Small intestine (tissue), 7 donors: ENCODE results near the gene PLA2G4C. TPM values are rescaled to one million over a fixed set of nuclear protein-coding genes. Genes with fewer than 3 reads are reported as not detected.

ENCODE experiments used
- DNase-seq, 2 donors: peaks; one replicate each; pipeline versions ENCODE4 v3.0.0 to v3.0.0-alpha.2; 2013
- FAIRE-seq: peaks from 2 replicates; lab custom pipeline; 2012; peaks lifted over from hg19 to GRCh38; lab: Jason Lieb, UNC
- H3K27ac ChIP-seq, 3 donors: one replicate each; pipeline ENCODE4 v1.5.1; 2013; ENCODE audit warnings: low read length in 2 of 3, mild to moderate bottlenecking in 2 of 3, control low read depth in 1 of 3, inconsistent platforms in 1 of 3, low read depth in 1 of 3, moderate library complexity in 1 of 3
- H3K27me3 ChIP-seq, 3 donors: one replicate each; pipeline ENCODE4 v1.6.1; 2013; ENCODE audit warnings: low read length in 3 of 3, inconsistent platforms in 1 of 3; ENCODE audit not compliant: control insufficient read depth in 3 of 3, insufficient read depth in 3 of 3
- H3K36me3 ChIP-seq, 3 donors: one replicate each; pipeline ENCODE4 v1.6.1; 2013; ENCODE audit warnings: low read length in 3 of 3, inconsistent platforms in 1 of 3, low read depth in 1 of 3, mild to moderate bottlenecking in 1 of 3, moderate library complexity in 1 of 3; ENCODE audit not compliant: control insufficient read depth in 3 of 3, insufficient read depth in 2 of 3
- H3K4me1 ChIP-seq, 3 donors: one replicate each; pipeline ENCODE4 v1.6.1; 2013; ENCODE audit warnings: low read length in 2 of 3, inconsistent platforms in 1 of 3, low read depth in 1 of 3, mild to moderate bottlenecking in 1 of 3, moderate library complexity in 1 of 3; ENCODE audit not compliant: control insufficient read depth in 3 of 3, insufficient read depth in 2 of 3
- H3K4me3 ChIP-seq, 3 donors: one replicate each; pipeline ENCODE4 v1.5.1; 2013; ENCODE audit warnings: low read length in 3 of 3, control low read depth in 1 of 3, inconsistent platforms in 1 of 3, low read depth in 1 of 3, mild to moderate bottlenecking in 1 of 3, moderate library complexity in 1 of 3
- H3K9me3 ChIP-seq, 2 donors: one replicate each; pipeline ENCODE4 v1.6.1; 2013; ENCODE audit warnings: low read depth in 1 of 2, low read length in 1 of 2; ENCODE audit not compliant: control insufficient read depth in 2 of 2, insufficient read depth in 1 of 2
- WGBS, 3 donors: extraction: QIAGEN DNeasy Blood & Tissue Kit; methylation state at CpG; one replicate each; pipeline ENCODE4 v1.1.7; 2013; 5-methylcytosine and 5-hydroxymethylcytosine counted together
- polyA plus RNA-seq, 4 donors: library from polyadenylated mRNA; stranded (reverse) in 3 of 4; unstranded in 1 of 4; fragments of 200-250 nt in 3 of 4; fragments of 120-200 nt in 1 of 4; gene quantifications; one replicate each; pipeline versions ENCODE4 v1.2.1 to v1.2.3, GENCODE V29; 2013
- donor health status: healthy with polysubstance abuse.
- donor health status: control.
- donor health status: control.
- donor health status: Bipolar disorder and iron deficiency.
- donor health status: healthy.

Gene PLA2G4C
- polyA plus RNA-seq, 4 donors: 4.0 to 29.2 (median 11.4) TPM

DNA sequence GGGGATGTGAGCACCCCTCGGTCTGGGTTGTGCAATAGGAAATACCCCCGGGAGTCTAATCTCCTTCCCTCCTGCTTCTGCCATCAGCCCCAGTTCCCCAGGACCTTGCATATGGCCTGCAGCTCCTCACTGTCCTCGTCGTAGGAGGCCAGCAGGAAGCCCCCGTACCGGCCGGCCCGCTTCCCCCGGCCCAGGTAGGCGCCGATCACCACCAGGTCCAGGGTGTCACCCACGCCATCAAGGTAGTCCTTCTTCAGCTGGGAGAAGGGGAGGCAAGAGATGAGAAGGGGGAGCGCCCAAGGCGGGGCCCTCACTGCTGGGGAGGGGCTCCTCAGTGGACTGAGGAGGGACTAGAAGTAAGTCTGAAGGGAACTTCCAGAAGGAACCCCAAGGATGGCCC lies 10.4 kb upstream of the PLA2G4C start:
- H3K27me3 ChIP-seq: no peaks in the 10 kb centered on the region
- FAIRE-seq (no peak), DNase-seq (no peak)
- peaks cover 0 to 65% (median 0%) of the 10 kb centered on the region in 3 donors for H3K36me3 ChIP-seq
- H3K27ac ChIP-seq: no peak overlapping the region
- H3K9me3 ChIP-seq: peaks cover 0 to 6% of the 10 kb centered on the region in 2 donors
- 95 to 98% (median 96%) methylated on average over 14 of the region's 14 CpGs for WGBS, 3 donors
- H3K4me1 ChIP-seq: no peaks in the 10 kb centered on the region
- H3K4me3 ChIP-seq: no peak overlapping the region

DNA sequence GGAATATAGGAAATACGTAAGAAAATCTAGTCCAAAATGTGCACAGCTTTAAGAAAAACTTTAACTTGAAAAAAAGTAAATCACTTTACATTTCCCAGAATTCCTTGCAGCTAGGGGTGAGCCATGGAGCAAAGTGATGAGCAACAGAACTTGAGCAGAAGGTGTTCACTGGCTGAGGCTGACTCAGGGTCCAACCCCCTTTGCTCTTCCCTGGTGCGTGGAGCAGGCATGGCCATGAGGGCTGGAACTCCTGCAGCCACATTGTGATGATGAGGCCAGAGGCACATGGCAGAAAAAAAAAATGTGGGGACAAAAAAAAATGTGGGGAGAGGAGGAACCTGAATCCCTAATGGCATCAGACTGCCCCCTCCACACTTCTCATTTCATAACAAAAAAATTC lies 9.9 kb upstream of the PLA2G4C start:
- H3K27me3 ChIP-seq: no peaks in the 10 kb centered on the region
- H3K4me1 ChIP-seq: no peaks in the 10 kb centered on the region
- peaks cover 0 to 6% of the 10 kb centered on the region in 2 donors for H3K9me3 ChIP-seq
- H3K27ac ChIP-seq: no peak overlapping the region
- peaks cover 0 to 70% (median 0%) of the 10 kb centered on the region in 3 donors for H3K36me3 ChIP-seq
- no peak for FAIRE-seq
- WGBS, 3 donors: 96 to 100% (median 98%) methylated on average over 2 of the region's 2 CpGs
- no peak overlapping the region for H3K4me3 ChIP-seq
- no peak for DNase-seq

DNA sequence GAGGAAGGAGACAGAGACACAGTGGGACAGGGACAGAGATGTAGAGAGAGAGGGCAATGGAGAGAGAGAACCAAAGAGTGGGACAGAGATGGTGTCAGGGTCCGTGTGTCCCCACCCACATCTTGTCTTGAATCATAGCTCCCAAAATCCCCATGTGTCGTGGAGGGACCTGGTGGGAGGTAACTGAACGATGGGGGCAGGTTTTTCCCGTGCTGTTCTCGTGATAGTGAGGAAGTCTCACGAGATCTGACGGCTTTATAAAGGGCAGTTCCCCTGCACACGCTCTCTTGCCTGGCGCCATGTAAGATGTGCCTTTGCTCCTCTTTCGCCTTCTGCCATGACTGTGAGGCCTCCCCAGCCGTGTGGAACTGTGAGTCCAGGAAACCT lies 7.5 kb upstream of the PLA2G4C start:
- Histone ChIP-seq H3K27me3 (no peaks in the 10 kb centered on the region), H3K4me1 (no peaks in the 10 kb centered on the region), H3K4me3 (no peak overlapping the region), H3K27ac (peak overlapping the region in 1 of 3 donors; percentile 50), H3K9me3 (peaks cover 0 to 6% of the 10 kb centered on the region in 2 donors), H3K36me3 (peaks cover 0 to 71% (median 0%) of the 10 kb centered on the region in 3 donors)
- DNase-seq (no peak), FAIRE-seq (no peak)
- 81 to 92% (median 85%) methylated on average over 11 of the region's 11 CpGs for WGBS, 3 donors

DNA sequence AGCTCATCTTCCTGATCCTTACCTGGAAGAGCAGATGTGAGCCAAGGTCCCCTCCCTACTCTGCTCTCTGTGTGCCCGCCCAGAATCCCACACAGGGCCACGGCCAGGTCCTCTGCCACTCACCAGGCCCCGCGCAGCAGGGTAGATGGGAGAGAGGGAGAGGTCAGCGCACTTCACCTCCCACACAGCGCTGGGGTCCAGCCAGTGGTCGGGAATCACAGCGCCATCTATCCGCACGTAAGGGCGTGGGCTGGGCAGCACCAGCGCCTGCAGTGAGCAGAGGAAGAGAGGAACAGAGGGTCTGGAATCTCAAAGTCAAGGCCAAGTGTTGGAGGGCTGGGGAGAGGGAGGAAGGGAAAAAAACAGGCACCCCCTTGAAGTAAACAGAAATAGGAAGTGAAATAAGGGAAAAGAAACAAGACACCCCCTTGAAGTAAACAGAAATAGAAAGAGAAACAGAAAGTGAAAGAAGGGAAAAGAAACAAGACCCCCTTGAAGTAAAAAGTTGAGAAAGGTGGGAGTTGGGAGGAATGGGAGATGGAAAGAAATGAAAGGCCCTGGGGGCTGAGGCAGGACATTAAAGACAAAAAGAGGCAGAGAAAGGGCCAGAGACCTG lies 7.0 kb upstream of the PLA2G4C start:
- peaks cover 0 to 66% (median 0%) of the 10 kb centered on the region in 3 donors for H3K36me3 ChIP-seq
- H3K4me3 ChIP-seq: no peak overlapping the region
- H3K9me3 ChIP-seq: peaks cover 0 to 6% of the 10 kb centered on the region in 2 donors
- FAIRE-seq (no peak), DNase-seq (no peak)
- H3K27me3 ChIP-seq: no peaks in the 10 kb centered on the region
- H3K4me1 ChIP-seq: no peaks in the 10 kb centered on the region
- peak overlapping the region in 1 of 3 donors; percentile 50 for H3K27ac ChIP-seq
- 77 to 93% (median 87%) methylated on average over 12 of the region's 12 CpGs for WGBS, 3 donors

DNA sequence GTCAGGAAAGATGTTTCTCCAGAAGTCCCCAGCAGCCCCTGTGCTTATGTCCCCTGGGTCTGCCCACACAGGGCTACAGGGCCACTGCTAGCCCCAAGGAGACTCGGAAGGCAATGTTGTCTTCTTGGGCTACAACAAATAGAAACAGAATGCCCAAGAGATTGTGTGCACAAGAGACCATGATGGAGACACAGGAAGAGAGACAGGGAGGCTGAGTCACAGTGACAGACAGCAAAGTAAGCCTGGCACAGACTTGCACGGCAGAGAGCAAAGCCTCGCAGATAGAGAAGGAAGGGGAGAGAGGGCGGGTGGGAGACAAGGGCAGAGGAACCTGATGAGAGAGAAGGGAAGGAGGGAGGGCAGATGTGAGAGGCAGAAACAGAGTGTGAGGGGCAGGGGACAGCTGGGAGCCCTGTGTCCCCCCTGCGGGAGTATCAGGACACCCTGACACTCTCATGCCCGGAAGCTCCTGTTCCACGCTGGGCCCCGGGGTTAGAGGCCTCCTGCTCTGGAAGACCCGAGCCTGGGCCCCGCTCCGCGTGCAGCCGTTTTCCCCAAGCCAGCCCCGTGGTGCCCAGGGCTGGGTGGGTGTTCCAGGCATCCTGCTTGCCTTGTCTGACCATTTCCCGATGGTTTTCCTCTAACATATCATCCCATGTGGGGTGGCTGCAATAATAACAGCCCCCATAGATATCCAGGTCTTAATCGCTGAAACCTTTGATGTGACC lies 2.7 kb upstream of the PLA2G4C start:
- FAIRE-seq: no peak
- H3K4me3 ChIP-seq: no peak overlapping the region
- DNase-seq: no peak
- 81 to 86% (median 82%) methylated on average over 13 to 16 of the region's 16 CpGs for WGBS, 3 donors
- no peaks in the 10 kb centered on the region for H3K9me3 ChIP-seq
- peaks cover 0 to 3% (median 3%) of the 10 kb centered on the region in 3 donors for H3K4me1 ChIP-seq
- peaks cover 0 to 34% (median 0%) of the 10 kb centered on the region in 3 donors for H3K36me3 ChIP-seq
- H3K27ac ChIP-seq: no peak overlapping the region
- no peaks in the 10 kb centered on the region for H3K27me3 ChIP-seq

DNA sequence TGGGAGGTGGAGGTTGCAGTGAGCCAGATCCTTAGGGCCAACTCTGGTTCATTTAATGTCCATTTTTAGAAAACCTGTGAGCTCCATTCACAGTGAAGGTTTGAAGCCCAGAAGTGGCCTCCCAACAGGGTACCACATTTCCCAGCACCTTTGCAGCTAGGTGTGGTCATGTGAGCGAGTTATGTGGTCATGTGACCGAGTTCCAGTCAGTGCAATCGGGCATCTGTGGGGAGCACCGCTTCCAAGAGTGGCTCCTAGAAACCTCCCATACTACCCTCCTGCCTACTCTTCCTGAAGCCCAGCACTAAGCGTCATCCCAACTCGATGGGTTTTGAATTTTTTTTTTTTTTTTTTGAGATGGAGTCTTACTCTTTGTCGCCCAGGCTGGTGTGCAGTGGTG lies 663 bp upstream of the PLA2G4C start:
- DNase-seq (peak in 1 of 2 donors; percentile 29), FAIRE-seq (no peak)
- H3K4me1 ChIP-seq: peaks cover 0 to 7% (median 5%) of the 10 kb centered on the region in 3 donors

DNA sequence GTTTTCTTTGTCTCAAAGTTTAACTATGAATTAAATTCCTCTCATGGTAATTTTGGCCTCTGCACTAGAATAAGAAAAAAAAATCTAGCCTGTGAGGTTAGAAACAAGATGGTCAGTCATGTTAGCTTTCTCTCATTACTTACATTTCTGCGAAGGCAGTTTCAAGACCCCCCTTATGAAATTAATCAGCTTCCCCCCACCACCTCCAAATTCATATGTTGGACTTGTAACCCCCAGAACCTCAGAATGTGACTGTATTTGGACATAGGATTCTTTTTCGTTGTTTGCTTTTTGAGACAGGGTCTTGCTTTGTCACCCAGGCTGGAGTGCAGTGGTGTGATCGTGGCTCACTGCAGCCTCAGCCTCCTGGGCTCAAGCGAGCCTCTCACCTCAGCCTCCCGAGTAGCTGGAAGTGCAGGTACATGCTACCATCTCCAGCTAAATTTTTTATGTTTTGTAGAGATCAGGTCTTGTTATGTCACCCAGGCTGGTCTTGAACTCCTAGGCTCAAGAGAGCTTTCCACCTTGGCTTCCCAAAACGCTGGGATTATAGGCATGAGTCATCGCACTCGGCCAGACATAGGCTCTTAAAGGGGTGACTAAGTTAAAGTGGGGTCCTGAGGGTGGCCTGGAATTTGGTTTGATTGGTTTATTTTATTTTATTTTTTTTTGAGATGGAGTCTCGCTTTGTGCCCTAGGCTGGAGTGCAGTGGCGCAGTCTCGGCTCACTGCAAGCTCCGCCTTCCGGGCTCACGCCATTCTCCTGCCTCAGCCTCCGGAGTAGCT lies 1.4 kb downstream of the PLA2G4C start:
- H3K36me3 ChIP-seq: peaks cover 0 to 1% (median 0%) of the 10 kb centered on the region in 3 donors
- 79 to 86% (median 82%) methylated on average over 15 of the region's 15 CpGs for WGBS, 3 donors
- H3K4me1 ChIP-seq: peaks cover 0 to 7% (median 5%) of the 10 kb centered on the region in 3 donors
- no peak overlapping the region for H3K4me3 ChIP-seq
- no peaks in the 10 kb centered on the region for H3K9me3 ChIP-seq
- DNase-seq (no peak), FAIRE-seq (no peak)
- H3K27ac ChIP-seq: peak overlapping the region in 1 of 3 donors; percentile 0
- H3K27me3 ChIP-seq: no peaks in the 10 kb centered on the region

More for the DNA sequence above, 663 bp upstream of the PLA2G4C start:
- 52 to 61% (median 52%) methylated on average over 7 of the region's 7 CpGs for WGBS, 3 donors
- Histone ChIP-seq H3K4me3 (no peak overlapping the region), H3K27ac (peak overlapping the region in 2 of 3 donors; percentile 79 to 84), H3K9me3 (no peaks in the 10 kb centered on the region), H3K36me3 (peaks cover 0 to 17% (median 0%) of the 10 kb centered on the region in 3 donors), H3K27me3 (no peaks in the 10 kb centered on the region)

DNA sequence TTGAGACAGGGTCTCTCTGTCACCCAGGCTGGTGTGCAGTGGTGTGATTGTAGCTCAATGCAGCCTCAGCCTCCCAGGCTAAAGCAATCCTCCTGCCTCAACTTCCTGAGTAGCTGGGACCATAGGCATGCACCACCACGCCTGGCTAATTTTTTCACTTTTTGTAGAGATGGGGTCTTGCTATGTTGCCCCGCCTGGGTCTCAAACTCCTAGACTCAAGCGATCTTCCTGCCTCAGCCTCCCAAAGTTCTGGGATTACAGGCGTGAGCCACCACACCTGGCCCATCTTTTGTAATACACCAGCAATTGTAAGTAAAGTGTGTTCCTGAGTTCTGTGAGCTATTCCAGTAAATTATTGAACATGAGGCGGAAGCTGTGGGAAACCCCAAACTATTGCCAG lies 6.7 kb downstream of the PLA2G4C start:
- no peak for DNase-seq
- H3K4me3 ChIP-seq: no peak overlapping the region
- no peaks in the 10 kb centered on the region for H3K9me3 ChIP-seq
- H3K36me3 ChIP-seq: no peaks in the 10 kb centered on the region
- H3K27me3 ChIP-seq: no peaks in the 10 kb centered on the region
- no peak for FAIRE-seq
- peaks cover 0 to 4% (median 3%) of the 10 kb centered on the region in 3 donors for H3K4me1 ChIP-seq
- 89 to 97% (median 95%) methylated on average over 5 of the region's 5 CpGs for WGBS, 3 donors
- H3K27ac ChIP-seq: no peak overlapping the region
